HG03432 (cell line): Measurements from ENCODE around the gene SIAH2.
"Not testable (repeated sequence)": the region's sequence is repeated elsewhere in the genome, so short reads cannot be mapped to it uniquely, and the experiment has no call there.

Experiments
- ATAC-seq: cut with Tn5 transposase; IDR thresholded peaks from one replicate; pipeline ENCODE4 v1.9.1; 2021; ENCODE audit warnings: mild to moderate bottlenecking, moderate library complexity; ENCODE audit not compliant: unreplicated experiment

Gene SIAH2

GRCh38 chr3:150763122-150763840 is at the start of gene SIAH2:
TSS of gene SIAH2 (minus strand) at chr3:150763169. CDS start at chr3:150762849, 320 bp downstream.
- ATAC-seq: peak; percentile 76

GRCh38 chr3:150811984-150812383 is 49.0 kb upstream of the SIAH2 start:
- ATAC-seq: no peak

- ATAC-seq: no peak
These were observed 47.7 kb upstream of the SIAH2 start for GRCh38 chr3:150810641-150811040.

GRCh38 chr3:150806185-150806835 is 43.3 kb upstream of the SIAH2 start:
- no peak for ATAC-seq

GRCh38 chr3:150805354-150805753 is 42.4 kb upstream of the SIAH2 start:
- no peak for ATAC-seq

GRCh38 chr3:150803440-150803985 is 40.5 kb upstream of the SIAH2 start:
- ATAC-seq: no peak

GRCh38 chr3:150800722-150801121 is 37.8 kb upstream of the SIAH2 start:
- ATAC-seq: no peak

DNA sequence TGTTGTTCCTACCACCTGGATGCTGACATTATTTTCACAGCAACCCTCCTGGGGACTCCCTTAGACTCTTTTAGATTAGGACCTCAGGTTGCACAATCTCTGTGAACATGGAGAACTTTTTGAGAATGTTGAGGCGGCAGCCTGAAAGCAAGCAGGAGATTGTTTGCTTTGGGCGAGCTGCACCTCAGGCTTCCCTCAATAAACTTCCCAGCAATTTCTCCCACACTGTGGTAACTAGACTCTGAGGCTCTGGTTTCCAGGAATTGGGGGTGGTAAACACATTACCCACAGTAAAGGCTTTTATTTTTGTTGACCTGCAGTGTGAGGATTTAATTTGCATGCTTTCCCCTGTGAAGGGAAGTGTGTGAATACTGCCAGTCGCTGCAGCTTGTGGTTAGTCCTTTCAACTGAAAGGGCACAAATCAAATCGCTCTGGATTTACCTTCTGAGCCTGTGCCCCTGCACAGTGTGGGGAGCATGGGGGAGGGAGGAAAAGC is 35.2 kb upstream of the SIAH2 start:
- ATAC-seq: no peak

DNA sequence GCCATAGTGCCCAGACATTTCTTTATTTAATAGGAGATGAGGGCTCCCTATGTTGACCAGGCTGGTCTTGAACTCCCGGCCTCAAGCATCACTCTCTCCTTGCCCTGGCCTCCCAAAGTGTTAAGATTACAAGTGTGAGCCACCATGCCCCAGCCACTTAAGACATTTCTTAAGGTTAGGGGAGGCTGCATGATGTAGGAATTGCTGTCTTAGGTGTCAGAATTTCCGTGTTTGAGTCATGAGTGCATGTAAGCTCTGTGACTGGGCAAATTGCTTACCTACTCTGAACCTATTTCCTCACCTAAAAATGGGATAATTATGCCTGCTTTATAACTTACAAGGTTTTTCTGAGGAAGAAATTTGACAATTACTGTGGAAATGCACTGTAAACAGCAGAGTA is 34.2 kb upstream of the SIAH2 start:
- no peak for ATAC-seq

GRCh38 chr3:150796527-150796926 is 33.6 kb upstream of the SIAH2 start:
- not testable (repeated sequence) for ATAC-seq

DNA sequence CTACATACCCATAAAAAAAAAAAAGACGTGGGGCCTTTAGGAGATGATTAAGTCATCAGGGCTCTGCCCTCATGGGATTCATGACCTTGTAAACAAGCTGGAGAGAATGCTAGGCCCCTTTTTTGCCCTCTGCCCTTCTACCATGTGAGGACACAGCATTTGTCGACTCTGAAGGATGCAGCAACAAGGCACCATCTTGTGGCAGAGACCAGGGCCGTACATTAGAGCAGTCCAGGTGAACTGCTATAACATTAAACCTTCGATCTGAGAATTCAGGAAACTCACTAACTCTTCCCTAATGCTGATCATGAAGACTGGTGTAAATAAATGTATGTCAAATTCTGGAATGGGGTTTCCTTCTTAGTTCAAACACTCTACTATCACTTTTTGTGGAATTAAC is 30.7 kb upstream of the SIAH2 start:
- no peak for ATAC-seq

GRCh38 chr3:150790629-150791028 is 27.7 kb upstream of the SIAH2 start:
- no peak for ATAC-seq

GRCh38 chr3:150789451-150789850 is 26.5 kb upstream of the SIAH2 start:
- no peak for ATAC-seq

DNA sequence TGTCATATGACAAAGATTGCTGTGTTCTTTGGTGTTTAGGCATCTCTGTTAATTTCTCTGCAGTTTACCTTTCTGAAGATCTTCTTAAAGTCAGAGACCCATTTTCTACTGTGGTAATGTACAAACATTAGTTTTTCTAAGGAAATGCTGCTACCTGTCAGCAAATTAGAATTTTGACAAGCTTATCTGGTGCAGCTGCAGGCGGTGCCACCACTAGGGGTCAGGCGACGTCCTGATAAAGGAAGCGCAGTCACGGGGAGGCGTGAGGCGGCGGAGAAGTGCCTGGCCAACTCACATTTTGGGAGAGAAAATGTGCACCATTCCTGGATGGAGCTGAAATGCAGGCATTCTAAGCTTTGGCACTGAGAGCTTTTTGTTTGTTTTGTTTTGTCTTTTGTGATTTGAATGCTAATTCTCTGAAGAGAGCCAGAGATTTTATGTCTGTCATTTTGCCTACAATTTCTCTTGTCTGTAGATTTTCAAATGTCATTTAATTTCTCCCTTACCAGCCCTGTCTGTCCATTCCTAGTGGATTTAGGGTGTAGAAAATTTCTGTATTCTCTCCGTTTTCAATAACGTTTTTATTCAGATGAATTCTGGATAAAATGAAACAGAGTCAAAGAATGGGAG is 24.9 kb upstream of the SIAH2 start:
- peak; percentile 75 for ATAC-seq

GRCh38 chr3:150786791-150787190 is 23.8 kb upstream of the SIAH2 start:
- no peak for ATAC-seq

- no peak for ATAC-seq
These were observed 21.8 kb upstream of the SIAH2 start for GRCh38 chr3:150784747-150785125.

DNA sequence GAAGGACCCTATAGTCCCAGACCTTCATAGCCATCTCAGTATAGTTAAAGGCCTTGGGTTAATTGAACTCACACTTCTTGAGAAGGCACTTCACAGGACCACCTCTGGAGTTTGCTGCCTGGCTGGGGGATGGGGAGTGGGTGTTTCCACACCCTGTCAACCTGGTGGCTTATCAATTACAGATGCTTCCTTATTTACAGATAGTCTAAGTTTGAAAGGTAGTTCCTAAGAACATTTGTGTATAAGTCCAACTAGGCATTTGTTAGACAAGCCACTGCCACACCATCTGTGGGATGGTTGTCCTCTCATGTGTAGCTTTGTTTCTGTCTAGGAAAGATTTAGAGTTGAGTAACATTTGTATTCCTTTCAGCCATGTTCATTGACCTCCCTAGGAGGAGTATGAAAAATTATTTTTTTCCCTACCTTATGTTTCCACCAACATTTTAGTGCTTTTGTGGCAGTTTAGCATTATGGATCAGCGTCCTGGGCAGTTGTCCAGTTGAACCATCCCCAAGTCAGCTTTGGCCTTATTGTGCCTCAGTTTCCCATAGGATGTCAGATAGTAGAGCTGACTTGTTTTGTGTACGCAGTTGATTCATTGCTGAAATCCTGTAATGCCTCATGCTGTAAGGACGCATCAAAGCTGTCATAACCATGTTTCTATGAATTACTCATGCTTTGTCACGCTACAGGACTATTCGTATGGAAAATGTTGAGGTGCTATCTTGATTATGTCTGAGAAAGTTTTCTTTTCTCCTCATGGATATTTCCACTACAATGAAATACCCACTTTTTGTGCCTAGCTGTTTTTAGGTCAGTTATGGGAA is 21.2 kb upstream of the SIAH2 start:
- peak; percentile 71 for ATAC-seq

- no peak for ATAC-seq
These were observed 20.3 kb upstream of the SIAH2 start for GRCh38 chr3:150783316-150783715.

DNA sequence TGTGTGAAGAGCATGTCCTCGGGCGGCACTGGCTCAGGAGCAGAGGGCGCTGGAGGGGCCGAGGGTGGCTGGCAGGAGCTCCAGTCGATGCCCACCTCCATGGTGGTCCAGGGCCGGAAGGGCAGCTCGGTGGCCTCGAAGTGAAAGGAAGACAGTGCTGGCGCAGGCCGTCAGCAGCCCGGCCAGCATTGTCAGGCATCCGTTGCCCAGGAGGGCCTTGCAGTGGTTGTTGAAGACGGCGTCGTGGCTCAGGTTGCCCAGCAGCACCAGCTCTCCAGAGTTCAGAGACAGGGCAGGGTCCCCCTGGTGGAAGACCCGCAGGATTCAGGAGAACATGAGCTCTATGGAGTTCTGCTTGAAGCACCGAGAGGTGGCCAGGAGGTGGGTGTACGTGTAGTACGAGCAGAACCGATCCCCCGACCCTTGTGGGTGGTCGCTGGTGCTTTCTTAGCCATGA is 16.5 kb upstream of the SIAH2 start:
- no peak for ATAC-seq

GRCh38 chr3:150778793-150779401 is 15.9 kb upstream of the SIAH2 start:
- ATAC-seq: no peak
